ENCODE data around the gene ANKMY1.

Gene ANKMY1

DNA sequence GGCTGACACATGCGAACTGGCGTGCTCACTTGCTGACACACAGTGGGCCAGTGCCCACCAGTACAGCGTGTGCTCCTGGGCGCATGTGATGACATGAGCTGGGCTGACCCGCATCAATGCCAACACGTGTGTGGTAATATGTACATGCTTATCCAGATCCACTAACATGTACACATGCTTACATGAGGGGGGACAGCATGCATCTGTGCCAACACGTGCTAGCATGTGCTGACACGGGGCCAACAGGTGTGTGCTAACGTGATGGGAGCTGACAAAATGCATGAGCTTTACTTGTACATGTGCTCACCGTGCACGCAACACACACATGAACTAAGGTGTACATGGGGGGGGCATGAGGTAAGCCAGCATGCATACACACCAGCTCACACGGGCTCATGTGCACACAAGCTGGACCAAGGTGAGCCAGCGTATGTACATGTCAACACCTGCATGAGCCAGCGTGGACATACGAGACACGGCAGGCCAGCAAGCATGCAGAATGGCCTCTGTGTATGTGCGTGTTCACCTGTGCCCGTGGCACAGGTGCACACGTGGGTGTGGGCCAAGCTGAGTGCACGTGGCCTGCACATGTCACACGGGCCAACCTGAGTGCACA, 93.8 kb downstream of the ANKMY1 start:
- H3K4me3 ChIP-seq (ENCODE audit: insufficient read length, low read depth) = no peak overlapping the region
- H3K27me3 ChIP-seq (ENCODE audit: insufficient read depth, insufficient read length) = no peaks in the 10 kb centered on the region
- H3K36me3 ChIP-seq (ENCODE audit: insufficient read depth, insufficient read length, low read length) = peaks cover 87% of the 10 kb centered on the region
- DNase-seq (ENCODE audit: low read depth, low spot score) = no peak
- H3K9ac ChIP-seq (ENCODE audit: insufficient read length, low read depth) = no peak overlapping the region
- TF ChIP-seq SUZ12 (IDR thresholded peaks at IDR 0.05; ENCODE audit: extremely low read depth, insufficient read depth, insufficient read length) = no peak
- TF ChIP-seq ZNF274 (IDR thresholded peaks at IDR 0.05; ENCODE audit: low read depth, low read length) = no peak
- TF ChIP-seq YY1 (IDR thresholded peaks at IDR 0.05; ENCODE audit: insufficient read depth, insufficient read length) = no peak
- no peaks in the 10 kb centered on the region for H3K9me3 ChIP-seq (ENCODE audit: insufficient read depth, low read length)
- H3K4me1 ChIP-seq (ENCODE audit: insufficient read depth, insufficient read length) = peaks cover 18% of the 10 kb centered on the region

DNA sequence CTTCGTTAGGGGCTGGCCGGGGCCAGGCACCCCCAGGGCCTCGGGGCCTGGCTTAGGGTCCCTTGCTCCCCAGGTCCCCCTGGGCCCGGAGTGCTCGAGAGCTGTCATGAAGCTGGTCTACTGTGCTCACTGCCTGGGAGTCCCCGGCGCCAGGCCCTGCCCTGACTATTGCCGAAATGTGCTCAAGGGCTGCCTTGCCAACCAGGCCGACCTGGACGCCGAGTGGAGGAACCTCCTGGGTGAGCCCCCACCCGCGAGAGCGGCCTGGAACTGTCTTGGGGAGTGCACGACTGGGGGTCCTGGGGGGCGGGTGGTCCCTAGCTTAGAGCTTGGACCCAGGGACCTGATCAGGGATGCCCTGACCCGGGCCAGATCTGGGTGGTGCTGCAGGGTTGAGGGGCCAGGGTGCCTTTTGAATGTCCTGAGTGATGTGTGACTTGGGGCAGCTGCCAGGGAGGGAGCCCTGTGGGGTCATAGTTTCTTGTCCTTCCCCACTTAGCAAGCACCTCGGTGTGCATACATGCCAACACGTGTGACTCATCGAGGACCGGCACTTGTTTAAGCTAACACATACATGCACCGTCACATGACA, 94.4 kb downstream of the ANKMY1 start:
- H3K9me3 ChIP-seq (ENCODE audit: insufficient read depth, low read length) = no peaks in the 10 kb centered on the region

DNA sequence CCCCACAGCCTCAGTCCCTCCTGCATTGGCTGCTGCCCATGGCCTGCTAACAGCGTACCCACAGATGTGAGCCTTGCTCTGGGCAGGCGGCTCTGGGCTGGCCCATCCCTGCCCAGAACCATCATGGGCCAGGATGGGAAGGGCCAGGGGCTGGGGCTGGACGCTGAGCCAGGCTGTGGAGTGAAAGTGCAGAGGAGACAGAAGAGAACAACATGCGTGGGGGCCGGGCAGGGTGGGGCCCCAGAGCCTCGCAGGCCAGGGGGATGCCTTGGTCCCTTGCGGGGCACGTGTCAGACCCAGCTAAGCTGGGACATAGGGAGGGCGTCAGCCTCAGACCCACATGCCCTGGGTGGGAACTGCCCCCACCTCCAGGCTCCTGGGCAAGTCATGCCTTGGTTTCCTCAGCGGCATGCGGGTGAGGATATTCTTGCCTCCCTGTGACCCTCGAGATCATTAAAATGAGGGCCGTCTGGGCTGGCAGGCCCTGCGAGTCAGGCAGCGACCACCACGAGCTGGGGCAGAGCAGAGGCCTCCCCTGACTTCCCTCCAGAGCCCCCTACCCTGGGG, 95.0 kb downstream of the ANKMY1 start:
- Histone ChIP-seq H3K4me1 (ENCODE audit: insufficient read depth, insufficient read length) (peaks cover 25% of the 10 kb centered on the region), H3K27me3 (ENCODE audit: insufficient read depth, insufficient read length) (no peaks in the 10 kb centered on the region), H3K36me3 (ENCODE audit: insufficient read depth, insufficient read length, low read length) (peaks cover 91% of the 10 kb centered on the region), H3K4me3 (ENCODE audit: insufficient read length, low read depth) (no peak overlapping the region), H3K9me3 (ENCODE audit: insufficient read depth, low read length) (no peaks in the 10 kb centered on the region), H3K9ac (ENCODE audit: insufficient read length, low read depth) (no peak overlapping the region)
- no peak for DNase-seq (ENCODE audit: low read depth, low spot score)
- TF ChIP-seq SUZ12 (IDR thresholded peaks at IDR 0.05; ENCODE audit: extremely low read depth, insufficient read depth, insufficient read length) = no peak
- TF ChIP-seq YY1 (IDR thresholded peaks at IDR 0.05; ENCODE audit: insufficient read depth, insufficient read length) = no peak
- TF ChIP-seq ZNF274 (IDR thresholded peaks at IDR 0.05; ENCODE audit: low read depth, low read length) = no peak

More for the DNA sequence above, 94.4 kb downstream of the ANKMY1 start:
- no peak overlapping the region for H3K9ac ChIP-seq (ENCODE audit: insufficient read length, low read depth)
- H3K36me3 ChIP-seq (ENCODE audit: insufficient read depth, insufficient read length, low read length) = peaks cover 92% of the 10 kb centered on the region
- H3K4me1 ChIP-seq (ENCODE audit: insufficient read depth, insufficient read length) = peaks cover 19% of the 10 kb centered on the region
- H3K27me3 ChIP-seq (ENCODE audit: insufficient read depth, insufficient read length) = no peaks in the 10 kb centered on the region
- no peak for TF ChIP-seq ZNF274 (IDR thresholded peaks at IDR 0.05; ENCODE audit: low read depth, low read length)
- no peak for TF ChIP-seq YY1 (IDR thresholded peaks at IDR 0.05; ENCODE audit: insufficient read depth, insufficient read length)
- no peak for TF ChIP-seq SUZ12 (IDR thresholded peaks at IDR 0.05; ENCODE audit: extremely low read depth, insufficient read depth, insufficient read length)
- no peak for DNase-seq (ENCODE audit: low read depth, low spot score)
- no peak overlapping the region for H3K4me3 ChIP-seq (ENCODE audit: insufficient read length, low read depth)

DNA sequence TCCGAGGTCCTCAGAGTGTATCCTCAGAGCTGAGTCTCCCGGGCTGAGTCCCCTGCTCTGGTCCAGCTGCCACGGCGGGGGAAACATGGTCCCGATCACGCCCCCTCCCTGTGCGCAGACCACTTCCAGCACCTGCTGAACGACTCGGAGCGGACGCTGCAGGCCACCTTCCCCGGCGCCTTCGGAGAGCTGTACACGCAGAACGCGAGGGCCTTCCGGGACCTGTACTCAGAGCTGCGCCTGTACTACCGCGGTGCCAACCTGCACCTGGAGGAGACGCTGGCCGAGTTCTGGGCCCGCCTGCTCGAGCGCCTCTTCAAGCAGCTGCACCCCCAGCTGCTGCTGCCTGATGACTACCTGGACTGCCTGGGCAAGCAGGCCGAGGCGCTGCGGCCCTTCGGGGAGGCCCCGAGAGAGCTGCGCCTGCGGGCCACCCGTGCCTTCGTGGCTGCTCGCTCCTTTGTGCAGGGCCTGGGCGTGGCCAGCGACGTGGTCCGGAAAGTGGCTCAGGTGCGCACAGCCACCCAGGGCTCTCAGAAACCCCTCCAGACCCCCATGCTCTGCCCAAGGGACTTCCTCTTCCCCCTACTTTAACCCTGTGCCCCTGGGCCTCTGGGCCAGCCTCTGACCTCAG, 95.6 kb downstream of the ANKMY1 start:
- Histone ChIP-seq H3K27me3 (ENCODE audit: insufficient read depth, insufficient read length) (no peaks in the 10 kb centered on the region), H3K36me3 (ENCODE audit: insufficient read depth, insufficient read length, low read length) (peaks cover 88% of the 10 kb centered on the region), H3K9me3 (ENCODE audit: insufficient read depth, low read length) (no peaks in the 10 kb centered on the region), H3K4me1 (ENCODE audit: insufficient read depth, insufficient read length) (peaks cover 29% of the 10 kb centered on the region), H3K4me3 (ENCODE audit: insufficient read length, low read depth) (no peak overlapping the region), H3K9ac (ENCODE audit: insufficient read length, low read depth) (no peak overlapping the region)
- no peak for DNase-seq (ENCODE audit: low read depth, low spot score)
- no peak for TF ChIP-seq SUZ12 (IDR thresholded peaks at IDR 0.05; ENCODE audit: extremely low read depth, insufficient read depth, insufficient read length)
- no peak for TF ChIP-seq ZNF274 (IDR thresholded peaks at IDR 0.05; ENCODE audit: low read depth, low read length)
- TF ChIP-seq YY1 (IDR thresholded peaks at IDR 0.05; ENCODE audit: insufficient read depth, insufficient read length) = no peak

DNA sequence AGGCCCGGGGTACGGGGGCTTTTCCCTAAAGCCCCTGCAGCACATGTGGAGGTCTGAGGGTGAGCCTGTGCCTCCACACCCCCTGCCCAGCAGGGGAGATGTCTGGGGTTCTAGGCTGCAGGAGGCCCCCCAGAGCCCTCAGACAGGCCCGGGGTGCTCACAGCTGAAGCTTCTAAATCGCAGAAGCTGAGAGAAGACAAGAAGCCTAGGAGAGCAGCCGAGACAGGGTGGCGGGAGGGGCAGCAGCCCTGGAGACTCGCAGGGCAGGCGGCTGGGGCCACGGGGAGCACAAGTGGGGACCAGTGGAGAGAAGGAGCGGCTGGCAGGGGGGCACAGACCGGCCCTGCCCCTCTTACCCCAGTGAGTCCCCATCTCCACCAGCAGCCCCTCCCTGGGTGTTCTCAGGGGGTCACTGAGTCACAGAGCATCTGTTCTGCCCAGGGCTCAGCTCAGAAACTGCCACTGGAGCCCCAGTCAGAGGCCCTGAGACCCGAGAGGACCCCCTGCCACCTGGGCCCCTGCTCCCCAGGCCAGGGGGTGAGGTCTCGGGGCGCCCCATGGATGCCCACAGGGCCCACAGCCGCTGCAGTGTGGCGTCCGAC, 96.2 kb downstream of the ANKMY1 start:
- H3K4me3 ChIP-seq (ENCODE audit: insufficient read length, low read depth) = no peak overlapping the region
- H3K27me3 ChIP-seq (ENCODE audit: insufficient read depth, insufficient read length) = no peaks in the 10 kb centered on the region
- no peak for DNase-seq (ENCODE audit: low read depth, low spot score)
- H3K36me3 ChIP-seq (ENCODE audit: insufficient read depth, insufficient read length, low read length) = peaks cover 81% of the 10 kb centered on the region
- peaks cover 35% of the 10 kb centered on the region for H3K4me1 ChIP-seq (ENCODE audit: insufficient read depth, insufficient read length)
- no peaks in the 10 kb centered on the region for H3K9me3 ChIP-seq (ENCODE audit: insufficient read depth, low read length)
- TF ChIP-seq SUZ12 (IDR thresholded peaks at IDR 0.05; ENCODE audit: extremely low read depth, insufficient read depth, insufficient read length) = no peak
- no peak for TF ChIP-seq ZNF274 (IDR thresholded peaks at IDR 0.05; ENCODE audit: low read depth, low read length)
- no peak for TF ChIP-seq YY1 (IDR thresholded peaks at IDR 0.05; ENCODE audit: insufficient read depth, insufficient read length)
- H3K9ac ChIP-seq (ENCODE audit: insufficient read length, low read depth) = no peak overlapping the region

DNA sequence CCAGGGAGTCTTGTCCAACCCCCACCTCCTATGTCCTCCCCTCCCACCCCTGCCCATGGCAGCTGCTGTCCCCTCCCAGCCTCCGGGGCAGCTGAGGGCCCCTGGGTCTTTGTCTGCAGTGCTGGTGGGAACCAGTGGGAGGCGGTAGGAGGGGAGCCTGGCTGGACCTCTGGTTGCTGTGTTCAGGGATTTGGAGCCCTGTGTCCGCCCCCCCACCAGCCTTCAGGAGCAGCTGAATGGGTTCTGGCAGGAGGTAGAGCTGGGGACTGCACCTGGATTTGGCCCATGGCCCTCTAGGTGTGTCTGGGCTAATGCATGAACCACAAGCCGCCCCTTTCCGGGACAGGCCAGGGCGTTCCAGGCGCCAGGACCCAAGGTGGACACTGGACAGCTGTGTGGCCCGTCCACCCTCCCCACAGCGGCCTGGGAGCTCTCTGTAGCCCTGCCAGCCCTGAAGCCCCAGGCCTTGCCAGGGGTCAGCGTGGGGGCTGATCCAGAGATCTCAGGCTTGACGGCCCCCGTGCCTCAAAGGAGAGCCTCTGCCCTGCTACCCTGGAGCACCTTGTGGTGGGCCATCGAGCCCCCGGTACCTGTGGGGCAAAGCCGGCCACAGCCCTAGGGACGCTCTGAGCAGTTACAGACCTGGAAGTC, 96.9 kb downstream of the ANKMY1 start:
- Histone ChIP-seq H3K36me3 (ENCODE audit: insufficient read depth, insufficient read length, low read length) (peaks cover 78% of the 10 kb centered on the region), H3K4me3 (ENCODE audit: insufficient read length, low read depth) (no peak overlapping the region), H3K9ac (ENCODE audit: insufficient read length, low read depth) (no peak overlapping the region), H3K9me3 (ENCODE audit: insufficient read depth, low read length) (no peaks in the 10 kb centered on the region), H3K27me3 (ENCODE audit: insufficient read depth, insufficient read length) (no peaks in the 10 kb centered on the region), H3K4me1 (ENCODE audit: insufficient read depth, insufficient read length) (peaks cover 40% of the 10 kb centered on the region)
- TF ChIP-seq YY1 (IDR thresholded peaks at IDR 0.05; ENCODE audit: insufficient read depth, insufficient read length) (no peak), ZNF274 (IDR thresholded peaks at IDR 0.05; ENCODE audit: low read depth, low read length) (no peak), SUZ12 (IDR thresholded peaks at IDR 0.05; ENCODE audit: extremely low read depth, insufficient read depth, insufficient read length) (no peak)
- DNase-seq (ENCODE audit: low read depth, low spot score) = no peak

Measured in NT2/D1 (cell line).